CD4-positive, alpha-beta memory T cell (primary cell): ENCODE measurements around the gene TIAM2. TPM values are rescaled to one million over a fixed set of nuclear protein-coding genes. Genes with fewer than 3 reads are reported as not detected.

Source experiments
- CTCF ChIA-PET: fragments of 350-600 bp; sonication (Branson Sonifier 250); formaldehyde crosslinking; loops from one replicate; lab custom pipeline; 2021; ENCODE audit warnings: inconsistent platforms; ENCODE audit not compliant: partially characterized antibody; lab: Charles Lee
- POLR2A ChIA-PET: fragments of 350-600 bp; sonication (Branson Sonifier 250); formaldehyde crosslinking; loops from one replicate; lab custom pipeline; 2021; ENCODE audit not compliant: partially characterized antibody; lab: Charles Lee
- DNase-seq, 5 donors: peaks; one replicate each; pipeline versions ENCODE4 v3.0.0 to v3.0.0-alpha.2; 2020 to 2022; ENCODE audit warnings: mixed read lengths in 1 of 5
- H3K27ac ChIP-seq: one replicate; pipeline ENCODE4 v1.7.0; 2013; ENCODE audit warnings: low read depth, low read length
- H3K27me3 ChIP-seq: 2 replicates; pipeline ENCODE4 v1.7.0; 2013; ENCODE audit warnings: mild to moderate bottlenecking, low read length, moderate library complexity; ENCODE audit not compliant: insufficient read depth
- H3K36me3 ChIP-seq: 2 replicates; pipeline ENCODE4 v1.7.0; 2013; ENCODE audit warnings: mild to moderate bottlenecking, low read length, moderate library complexity; ENCODE audit not compliant: insufficient read depth
- H3K4me1 ChIP-seq: 2 replicates; pipeline ENCODE4 v1.7.0; 2013; ENCODE audit warnings: mild to moderate bottlenecking, low read length, moderate library complexity; ENCODE audit not compliant: insufficient read depth
- H3K4me3 ChIP-seq, 2 donors: one replicate each; pipeline ENCODE4 v1.7.0; 2013; ENCODE audit warnings: low read length in 2 of 2, mild to moderate bottlenecking in 1 of 2
- H3K9me3 ChIP-seq, 2 donors: one replicate each; pipeline ENCODE4 v1.7.0; 2013; ENCODE audit warnings: low read length in 2 of 2, control low read depth in 1 of 2; ENCODE audit not compliant: control insufficient read depth in 1 of 2
- H3K27ac Mint-ChIP-seq, 7 donors: one replicate each; pipeline ENCODE4 v1.8.0; 2020 to 2021; ENCODE audit warnings: mixed read lengths in 7 of 7, mild to moderate bottlenecking in 6 of 7, inconsistent platforms in 3 of 7, moderate library complexity in 3 of 7
- H3K27me3 Mint-ChIP-seq, 2 donors: one replicate each; pipeline ENCODE4 v1.8.0; 2020 to 2021; ENCODE audit warnings: mixed read lengths in 2 of 2
- H3K36me3 Mint-ChIP-seq, 2 donors: one replicate each; pipeline ENCODE4 v1.8.0; 2020 to 2021; ENCODE audit warnings: mixed read lengths in 2 of 2, inconsistent platforms in 1 of 2, mild to moderate bottlenecking in 1 of 2
- H3K4me1 Mint-ChIP-seq, 4 donors: one replicate each; pipeline ENCODE4 v1.8.0; 2020 to 2021; ENCODE audit warnings: mixed read lengths in 4 of 4, mild to moderate bottlenecking in 1 of 4
- H3K4me3 Mint-ChIP-seq, 8 donors: one replicate each; pipeline ENCODE4 v1.8.0; 2020 to 2021; ENCODE audit warnings: mixed read lengths in 8 of 8, mild to moderate bottlenecking in 7 of 8, moderate library complexity in 6 of 8, inconsistent platforms in 3 of 8
- H3K9me3 Mint-ChIP-seq, 8 donors: one replicate each; pipeline ENCODE4 v1.8.0; 2020 to 2021; ENCODE audit warnings: mixed read lengths in 8 of 8, mild to moderate bottlenecking in 5 of 8, inconsistent platforms in 3 of 8, moderate library complexity in 1 of 8
- intact Hi-C: fragments of 100-400 bp; cut with micrococcal nuclease; formaldehyde crosslinking; loops from one replicate; pipeline ENCODE4 v1.15.1; 2023
- polyA plus RNA-seq, 2 donors: library from polyadenylated mRNA; unstranded; fragments of 300-500 nt; fragmentation: Illumina TruSeq; gene quantifications; one replicate each; pipeline ENCODE4 v1.2.3, GENCODE V29; 2021
- total RNA-seq, 2 experiments: library from RNA; stranded (reverse); gene quantifications; one replicate each; pipeline ENCODE4 v1.2.3, GENCODE V29; 2021

The TIAM2 gene
- total and polyA plus RNA-seq, 4 experiments from 2014 or later = 0.15 to 11.1 (median 5.8) TPM

DNA sequence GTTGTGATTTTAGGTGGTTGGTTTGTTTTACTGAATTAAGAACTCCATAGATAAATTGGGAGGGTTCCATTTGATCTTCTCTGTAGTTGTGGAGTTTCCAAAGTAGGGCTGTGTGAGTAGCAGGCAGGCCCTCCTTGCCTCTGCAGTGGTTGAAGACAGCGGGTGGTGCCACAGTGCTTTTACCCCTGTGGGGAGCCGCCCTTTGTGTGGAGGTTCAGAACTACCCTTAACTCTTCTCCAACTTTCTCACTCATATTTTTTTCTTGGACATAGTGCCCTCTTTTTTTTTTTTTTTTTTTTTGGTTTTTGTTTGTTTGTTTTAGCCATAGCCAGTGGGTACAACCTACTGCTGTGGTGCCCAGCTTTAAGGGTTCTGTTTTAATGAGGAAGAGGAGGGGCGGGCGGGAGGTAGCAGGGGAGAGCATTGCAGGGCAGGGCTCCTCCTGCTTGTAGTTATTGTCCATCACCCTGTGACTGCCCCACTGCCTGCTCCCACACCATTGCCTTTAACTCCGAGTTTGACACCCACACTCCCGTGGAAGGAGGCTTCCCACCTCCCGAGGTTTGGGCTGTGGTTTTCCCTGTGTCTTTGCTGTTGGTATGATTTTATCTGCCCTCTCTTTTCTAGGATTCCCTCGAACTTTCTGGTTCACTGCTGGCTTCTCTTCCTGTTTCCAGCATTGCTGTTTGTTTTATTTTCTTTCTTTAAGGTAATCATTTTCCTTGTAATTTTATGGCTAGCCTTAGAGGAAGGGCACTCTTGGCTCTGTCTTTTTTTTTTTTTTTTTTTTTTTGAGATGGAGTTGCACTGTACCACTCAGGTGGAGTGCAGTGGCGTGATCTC is 50.7 kb downstream of the TIAM2 start:
- H3K9me3 Mint-ChIP-seq = no peaks in the 10 kb centered on the region
- ChIA-PET CTCF (no interaction called here), POLR2A (no interaction called here)
- intact Hi-C loops = no loop called here
- no peak for DNase-seq
- H3K27ac Mint-ChIP-seq = no peak overlapping the region
- Histone ChIP-seq H3K27ac (no peak overlapping the region), H3K36me3 (no peaks in the 10 kb centered on the region), H3K4me3 (no peak overlapping the region), H3K27me3 (no peaks in the 10 kb centered on the region), H3K9me3 (no peaks in the 10 kb centered on the region), H3K4me1 (peaks cover 14% of the 10 kb centered on the region)
- no peaks in the 10 kb centered on the region for H3K36me3 Mint-ChIP-seq
- H3K4me3 Mint-ChIP-seq = no peak overlapping the region
- H3K27me3 Mint-ChIP-seq = peaks cover 0 to 2% of the 10 kb centered on the region in 2 donors
- H3K4me1 Mint-ChIP-seq = peaks cover 7 to 9% (median 8%) of the 10 kb centered on the region in 4 donors

DNA sequence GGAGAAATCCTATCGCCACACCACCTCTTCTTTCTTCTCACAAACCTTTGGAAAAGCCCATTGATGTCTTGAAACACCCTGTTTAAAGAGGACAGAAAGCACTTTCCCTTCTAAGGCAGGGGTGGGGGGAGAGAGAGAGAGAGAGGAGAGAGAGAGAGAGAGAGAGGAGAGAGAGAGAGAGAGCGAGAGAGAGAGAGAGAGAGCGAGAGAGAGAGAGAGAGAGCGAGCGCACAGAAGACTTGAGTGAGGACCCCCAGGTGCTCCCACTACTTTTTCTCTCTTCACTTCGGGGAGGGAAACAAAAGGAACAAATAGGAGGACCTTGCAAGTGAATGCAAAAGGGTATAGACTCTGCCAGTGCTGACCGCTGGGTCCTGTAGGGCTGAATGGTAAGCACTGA is 52.4 kb downstream of the TIAM2 start:
- Mint-ChIP-seq H3K27me3 (peaks cover 0 to 2% of the 10 kb centered on the region in 2 donors), H3K36me3 (no peaks in the 10 kb centered on the region), H3K4me3 (no peak overlapping the region), H3K9me3 (no peaks in the 10 kb centered on the region), H3K27ac (no peak overlapping the region), H3K4me1 (peaks cover 11 to 13% (median 11%) of the 10 kb centered on the region in 4 donors)
- POLR2A ChIA-PET = no interaction called here
- no peaks in the 10 kb centered on the region for H3K9me3 ChIP-seq
- no peaks in the 10 kb centered on the region for H3K27me3 ChIP-seq
- H3K27ac ChIP-seq = no peak overlapping the region
- CTCF ChIA-PET = no interaction called here
- DNase-seq = no peak
- intact Hi-C loops = no loop called here
- H3K4me1 ChIP-seq = peaks cover 17% of the 10 kb centered on the region
- H3K36me3 ChIP-seq = no peaks in the 10 kb centered on the region
- H3K4me3 ChIP-seq = no peak overlapping the region

DNA sequence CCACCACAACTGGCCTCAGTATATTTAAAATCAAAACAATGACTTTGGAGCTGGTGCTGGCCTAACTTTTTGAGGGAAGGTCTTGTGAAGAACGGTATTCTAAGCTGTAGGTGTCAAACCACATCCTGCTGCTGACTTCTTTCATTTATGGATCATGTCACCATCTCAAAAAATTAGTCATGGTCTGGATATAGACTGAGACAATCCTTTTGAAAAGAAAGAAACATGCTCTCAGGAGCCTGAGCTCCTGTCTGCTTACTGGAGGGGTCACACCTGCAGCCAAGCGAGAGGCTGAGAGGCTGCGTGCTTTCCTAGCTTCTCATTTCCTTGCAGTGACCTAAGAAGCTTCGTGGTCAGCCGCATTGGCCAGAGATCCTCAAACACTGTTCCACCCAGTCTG is 55.2 kb downstream of the TIAM2 start:
- H3K4me1 Mint-ChIP-seq = peaks cover 11 to 13% (median 11%) of the 10 kb centered on the region in 4 donors
- intact Hi-C loops = no loop called here

DNA sequence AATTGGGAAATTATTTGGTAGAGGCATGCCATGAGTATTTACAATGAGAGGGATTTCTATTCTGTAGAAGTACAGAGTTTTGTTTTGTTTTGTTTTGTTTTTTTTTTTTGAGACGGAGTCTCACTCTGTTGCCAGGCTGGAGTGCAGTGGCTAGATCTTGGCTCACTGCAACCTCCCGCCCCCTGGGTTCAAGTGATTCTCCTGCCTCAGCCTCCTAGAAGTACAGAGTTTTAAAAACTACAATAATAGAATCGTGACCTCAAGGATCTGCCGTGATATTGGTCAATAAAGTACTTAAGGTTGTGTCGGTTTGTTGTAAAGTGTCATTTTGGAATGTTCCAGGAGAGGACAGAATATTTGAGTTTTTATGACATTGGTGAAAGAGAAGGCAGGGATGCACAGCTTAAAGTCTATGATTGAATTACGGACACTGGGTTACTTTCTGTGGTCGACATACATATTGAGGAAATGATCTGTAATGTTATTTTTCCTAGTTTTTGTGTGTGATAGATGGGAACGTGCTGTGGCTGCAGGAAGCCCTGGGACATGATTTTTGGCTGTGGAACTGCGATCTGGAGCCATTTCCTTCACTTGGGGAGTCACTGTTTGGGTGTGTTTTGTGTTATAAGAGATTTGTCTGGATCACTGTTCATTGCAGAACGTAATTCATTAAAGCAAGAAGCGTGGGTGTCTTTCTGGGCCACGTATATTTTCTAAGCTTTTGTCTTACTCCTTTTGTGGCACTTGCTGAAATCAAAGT is 59.6 kb downstream of the TIAM2 start:
- Histone ChIP-seq H3K9me3 (no peaks in the 10 kb centered on the region), H3K27ac (no peak overlapping the region), H3K27me3 (no peaks in the 10 kb centered on the region), H3K4me1 (peaks cover 14% of the 10 kb centered on the region), H3K4me3 (no peak overlapping the region), H3K36me3 (no peaks in the 10 kb centered on the region)
- Mint-ChIP-seq H3K27me3 (peaks cover 0 to 2% of the 10 kb centered on the region in 2 donors), H3K9me3 (no peaks in the 10 kb centered on the region), H3K4me1 (peaks cover 11 to 13% (median 12%) of the 10 kb centered on the region in 4 donors), H3K4me3 (no peak overlapping the region), H3K36me3 (no peaks in the 10 kb centered on the region), H3K27ac (peak overlapping the region in 1 of 7 donors; percentile 25)
- intact Hi-C loops = no loop called here
- POLR2A ChIA-PET = no interaction called here
- CTCF ChIA-PET = no interaction called here
- DNase-seq = no peak

More for the DNA sequence above, 55.2 kb downstream of the TIAM2 start:
- H3K4me3 Mint-ChIP-seq = peak overlapping the region in 4 of 8 donors; percentile 18 to 34 (median 24)
- peaks cover 17% of the 10 kb centered on the region for H3K4me1 ChIP-seq
- peak overlapping the region in 1 of 2 donors; percentile 26 for H3K4me3 ChIP-seq
- no peaks in the 10 kb centered on the region for H3K36me3 ChIP-seq
- no peaks in the 10 kb centered on the region for H3K36me3 Mint-ChIP-seq
- H3K9me3 ChIP-seq = no peaks in the 10 kb centered on the region
- no peaks in the 10 kb centered on the region for H3K27me3 ChIP-seq
- CTCF ChIA-PET = no interaction called here
- no peaks in the 10 kb centered on the region for H3K9me3 Mint-ChIP-seq
- peak; percentile 10 to 46 (median 20) for DNase-seq
- POLR2A ChIA-PET = interaction anchor here (0.7 kb wide), 1 partner anchor 43 kb away, joined by 3 read pairs; no protein-coding TSS in a partner anchor
- H3K27me3 Mint-ChIP-seq = peaks cover 0 to 2% of the 10 kb centered on the region in 2 donors
- peak overlapping the region in 5 of 7 donors; percentile 12 to 77 (median 75) for H3K27ac Mint-ChIP-seq
- no peak overlapping the region for H3K27ac ChIP-seq

DNA sequence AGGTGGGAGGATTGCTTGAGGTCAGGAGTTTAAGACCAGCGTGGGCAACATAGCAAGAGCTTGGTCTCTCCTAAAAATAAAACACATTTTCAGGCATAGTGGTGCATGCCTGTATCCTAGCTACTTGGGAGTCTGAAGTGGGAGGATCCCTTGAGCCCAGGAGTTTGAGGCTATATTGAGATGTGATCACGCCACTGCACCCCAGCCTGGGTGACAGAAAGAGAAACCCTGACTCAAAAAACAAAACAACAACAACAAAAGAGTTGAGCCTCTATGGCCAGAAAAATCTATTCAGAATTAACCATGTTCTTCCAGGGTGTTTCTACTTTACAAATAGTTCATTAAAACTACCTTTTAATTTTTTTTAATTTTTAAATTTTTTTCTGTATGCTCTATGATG is 60.6 kb downstream of the TIAM2 start:
- H3K9me3 Mint-ChIP-seq = no peaks in the 10 kb centered on the region
- intact Hi-C loops = no loop called here
- Histone ChIP-seq H3K9me3 (no peaks in the 10 kb centered on the region), H3K27ac (no peak overlapping the region), H3K36me3 (no peaks in the 10 kb centered on the region), H3K4me3 (no peak overlapping the region), H3K4me1 (peaks cover 4% of the 10 kb centered on the region), H3K27me3 (no peaks in the 10 kb centered on the region)
- H3K27me3 Mint-ChIP-seq = peaks cover 0 to 2% of the 10 kb centered on the region in 2 donors
- H3K4me3 Mint-ChIP-seq = no peak overlapping the region
- no peaks in the 10 kb centered on the region for H3K36me3 Mint-ChIP-seq
- ChIA-PET POLR2A (no interaction called here), CTCF (no interaction called here)
- no peak for DNase-seq
- H3K27ac Mint-ChIP-seq = no peak overlapping the region
- peaks cover 4 to 5% (median 5%) of the 10 kb centered on the region in 4 donors for H3K4me1 Mint-ChIP-seq

DNA sequence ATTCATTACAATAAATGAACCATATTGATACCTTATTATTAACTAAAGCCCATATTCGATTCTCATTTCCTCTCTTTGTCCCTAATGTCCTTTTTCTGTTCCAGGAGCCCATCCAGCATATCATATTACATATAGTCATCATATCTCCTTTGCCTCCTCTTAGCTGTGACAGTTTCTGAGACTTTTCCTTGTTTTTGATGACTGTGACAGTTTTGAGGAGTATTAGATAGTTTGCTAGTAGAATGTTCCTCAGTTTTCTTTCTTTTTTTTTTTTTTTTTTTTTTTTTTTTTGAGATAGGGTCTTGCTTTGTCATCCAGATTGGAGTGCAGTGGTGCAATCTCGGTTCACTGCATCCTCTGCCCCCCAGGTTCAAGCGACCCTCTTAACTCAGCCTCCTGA is 61.6 kb downstream of the TIAM2 start:
- no peaks in the 10 kb centered on the region for H3K9me3 ChIP-seq
- CTCF ChIA-PET = no interaction called here
- H3K27ac ChIP-seq = no peak overlapping the region
- intact Hi-C loops = no loop called here
- no peak for DNase-seq
- Mint-ChIP-seq H3K4me1 (peaks cover 0 to 2% (median under 1%) of the 10 kb centered on the region in 4 donors), H3K27me3 (peaks cover 0 to 2% of the 10 kb centered on the region in 2 donors), H3K27ac (no peak overlapping the region), H3K36me3 (no peaks in the 10 kb centered on the region), H3K9me3 (no peaks in the 10 kb centered on the region), H3K4me3 (no peak overlapping the region)
- H3K4me1 ChIP-seq = no peaks in the 10 kb centered on the region
- H3K4me3 ChIP-seq = no peak overlapping the region
- no peaks in the 10 kb centered on the region for H3K27me3 ChIP-seq
- POLR2A ChIA-PET = no interaction called here
- H3K36me3 ChIP-seq = no peaks in the 10 kb centered on the region

DNA sequence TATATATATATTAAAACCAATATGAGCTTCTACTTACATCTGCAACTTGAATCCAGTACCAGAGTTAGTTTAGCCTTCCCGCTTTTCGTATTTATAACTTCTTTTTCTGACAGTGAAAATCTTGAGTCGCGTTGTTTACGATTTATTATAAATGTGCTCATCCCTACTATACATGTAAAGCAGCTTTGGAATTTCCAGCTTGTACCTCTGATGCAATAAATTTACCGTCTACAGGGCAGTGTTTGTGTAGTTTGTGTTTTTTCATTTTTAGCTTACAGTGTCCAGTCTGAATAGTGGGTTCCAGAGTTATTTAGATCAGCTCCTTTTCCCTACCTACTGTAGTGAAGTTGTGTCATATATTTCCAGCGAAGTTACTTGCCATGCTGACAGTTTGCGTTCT is 66.3 kb downstream of the TIAM2 start:
- Mint-ChIP-seq H3K27ac (no peak overlapping the region), H3K9me3 (peaks cover 0 to 2% (median 0%) of the 10 kb centered on the region in 8 donors), H3K36me3 (no peaks in the 10 kb centered on the region), H3K4me3 (no peak overlapping the region), H3K4me1 (peaks cover 0 to 1% (median 0%) of the 10 kb centered on the region in 4 donors), H3K27me3 (peaks cover 0 to 2% of the 10 kb centered on the region in 2 donors)
- Histone ChIP-seq H3K4me3 (no peak overlapping the region), H3K4me1 (no peaks in the 10 kb centered on the region), H3K9me3 (no peaks in the 10 kb centered on the region), H3K27ac (no peak overlapping the region), H3K36me3 (no peaks in the 10 kb centered on the region), H3K27me3 (no peaks in the 10 kb centered on the region)
- POLR2A ChIA-PET = no interaction called here
- intact Hi-C loops = no loop called here
- CTCF ChIA-PET = no interaction called here
- DNase-seq = no peak
